DLD1 (cell line): ENCODE data around the gene URM1.

ENCODE experiments used
- in situ Hi-C: cut with HindIII; loops from 2 replicates; pipeline ENCODE4 v1.10.0; 2017; ENCODE audit warnings: low sequenced_read_pairs

Gene URM1

DNA sequence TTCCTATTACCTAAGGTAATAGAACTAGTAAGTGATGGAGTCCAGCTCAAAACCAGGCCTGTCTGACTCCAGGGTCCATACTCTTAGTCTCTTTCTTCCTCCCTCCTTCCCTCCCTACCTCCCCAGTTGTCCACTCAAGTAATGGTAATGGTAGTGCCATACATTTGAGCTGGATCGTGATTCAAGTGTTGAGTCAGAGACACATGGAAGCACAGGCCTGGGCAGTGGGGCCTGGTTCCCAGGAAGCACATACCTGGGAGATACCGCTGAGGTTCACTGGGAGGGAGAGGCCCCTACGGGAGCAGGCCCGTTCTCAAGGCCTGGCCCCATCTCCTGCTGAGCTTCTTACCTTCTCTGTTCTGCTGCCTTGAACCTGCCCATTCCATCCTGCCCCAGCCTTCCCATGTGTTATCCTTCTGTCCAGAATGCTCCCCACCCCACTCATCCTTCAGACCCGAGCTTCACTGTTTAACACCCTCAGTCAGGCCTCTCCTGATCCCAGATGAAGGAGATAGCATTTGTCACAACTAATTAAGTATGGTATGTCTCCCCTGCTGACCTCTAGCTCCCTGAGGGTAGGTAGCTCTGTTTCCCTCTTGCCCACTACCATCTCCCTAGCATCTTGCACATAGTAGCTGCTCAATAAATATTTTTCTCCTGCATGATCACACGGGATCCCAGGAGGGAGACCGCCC lies 13.8 kb downstream of the URM1 start:
- in situ Hi-C loops: no loop called here

DNA sequence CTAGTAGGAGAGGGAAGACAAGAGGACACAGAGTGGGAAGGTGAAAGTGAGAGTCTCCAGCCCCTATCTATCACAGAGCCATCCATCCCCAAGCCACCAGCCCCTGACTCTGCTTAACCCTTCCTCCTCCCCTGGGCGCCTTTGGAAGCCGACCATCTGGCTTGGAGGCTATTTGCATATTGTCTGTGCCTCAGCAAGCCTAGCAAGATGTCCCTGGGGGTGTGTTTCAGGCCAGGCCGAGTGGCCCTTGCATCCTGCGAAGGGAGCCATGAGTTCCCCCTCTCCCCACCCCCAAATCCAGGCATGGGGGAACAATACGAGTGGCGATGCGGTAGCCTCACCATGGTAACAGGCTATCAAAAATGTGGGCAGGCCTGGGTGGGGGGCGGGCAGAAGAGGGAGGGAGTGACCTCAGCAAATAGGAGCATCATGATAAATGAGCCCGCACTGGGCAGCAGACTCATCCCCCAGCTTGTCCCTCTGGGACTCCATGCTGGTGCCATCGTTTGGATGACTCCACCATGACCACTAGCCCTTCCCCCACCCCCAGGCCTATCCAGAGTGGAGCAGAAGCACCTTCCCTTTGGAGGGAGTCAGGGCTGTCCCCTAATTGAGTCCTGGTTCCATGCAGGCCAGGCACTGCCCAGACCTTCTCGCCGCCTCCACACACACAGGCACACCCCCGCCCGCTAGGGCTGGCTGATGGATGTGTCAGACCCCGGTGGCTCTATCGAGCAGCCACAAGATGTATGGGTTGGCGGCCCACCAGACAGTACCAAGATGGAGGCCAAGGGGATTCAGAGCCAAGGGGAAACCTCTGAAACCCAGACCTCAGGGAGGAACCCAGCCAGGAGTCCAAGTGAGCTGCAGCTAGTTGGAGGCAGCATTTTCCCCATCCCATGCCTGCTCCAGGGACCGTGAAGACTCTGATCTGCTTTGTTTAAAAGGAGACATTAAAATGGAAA lies 14.6 kb downstream of the URM1 start:
- in situ Hi-C loops: no loop called here

DNA sequence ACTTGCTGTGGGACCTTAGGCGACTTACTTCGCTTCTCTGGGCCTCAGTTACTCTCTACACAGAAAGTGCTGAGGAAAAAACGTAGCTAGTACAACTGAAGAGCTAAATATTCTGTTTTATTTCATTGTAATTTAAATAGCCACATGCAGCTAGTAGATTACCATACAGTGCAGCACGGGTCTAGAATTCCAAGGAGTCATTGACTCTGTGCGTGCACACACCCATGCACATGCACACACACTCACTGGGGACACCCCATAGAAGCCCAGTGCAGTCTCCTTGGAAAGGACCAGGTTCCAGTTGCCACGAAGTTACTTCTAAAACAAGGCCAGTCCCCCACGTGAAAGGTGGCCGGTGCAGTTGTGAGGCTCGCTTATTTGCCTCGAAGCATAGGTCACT lies 17.0 kb downstream of the URM1 start:
- in situ Hi-C loops: no loop called here

DNA sequence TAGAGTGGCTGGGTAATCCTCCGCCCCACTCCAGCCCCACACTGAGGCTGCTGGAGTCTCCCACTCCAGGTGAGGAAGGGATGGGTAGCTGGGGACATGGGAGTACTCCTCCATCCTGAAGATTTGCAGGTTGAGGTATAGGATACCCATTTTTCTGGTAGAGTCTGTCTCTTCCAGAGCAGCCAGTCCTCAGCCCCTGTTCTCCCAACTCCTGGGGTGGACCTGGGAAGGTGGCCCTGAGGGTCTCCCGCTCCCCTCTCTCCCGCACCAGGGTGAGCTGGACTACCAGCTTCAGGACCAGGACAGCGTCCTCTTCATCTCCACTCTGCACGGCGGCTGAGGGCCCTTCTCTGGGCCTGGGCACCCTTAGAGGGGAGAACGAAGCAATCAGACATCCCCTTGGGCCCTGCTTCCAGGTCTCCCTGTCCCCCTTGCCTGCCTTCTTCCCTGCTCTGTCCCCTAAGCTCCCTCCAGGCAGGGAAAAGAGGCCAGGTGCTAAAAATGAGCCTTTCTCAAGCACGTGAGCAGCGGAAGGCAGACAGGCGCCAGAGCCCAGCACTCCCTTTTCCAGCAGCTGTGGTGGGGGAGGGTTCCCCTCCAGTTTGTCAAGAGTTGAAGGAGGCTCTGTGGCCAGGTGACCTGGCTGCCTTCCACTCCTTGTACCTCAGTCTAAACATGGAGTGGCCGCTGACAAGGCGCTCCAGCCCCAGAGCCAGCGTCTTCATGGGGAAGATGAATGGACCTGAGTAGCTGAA lies 18.4 kb downstream of the URM1 start:
- in situ Hi-C loops: no loop called here

DNA sequence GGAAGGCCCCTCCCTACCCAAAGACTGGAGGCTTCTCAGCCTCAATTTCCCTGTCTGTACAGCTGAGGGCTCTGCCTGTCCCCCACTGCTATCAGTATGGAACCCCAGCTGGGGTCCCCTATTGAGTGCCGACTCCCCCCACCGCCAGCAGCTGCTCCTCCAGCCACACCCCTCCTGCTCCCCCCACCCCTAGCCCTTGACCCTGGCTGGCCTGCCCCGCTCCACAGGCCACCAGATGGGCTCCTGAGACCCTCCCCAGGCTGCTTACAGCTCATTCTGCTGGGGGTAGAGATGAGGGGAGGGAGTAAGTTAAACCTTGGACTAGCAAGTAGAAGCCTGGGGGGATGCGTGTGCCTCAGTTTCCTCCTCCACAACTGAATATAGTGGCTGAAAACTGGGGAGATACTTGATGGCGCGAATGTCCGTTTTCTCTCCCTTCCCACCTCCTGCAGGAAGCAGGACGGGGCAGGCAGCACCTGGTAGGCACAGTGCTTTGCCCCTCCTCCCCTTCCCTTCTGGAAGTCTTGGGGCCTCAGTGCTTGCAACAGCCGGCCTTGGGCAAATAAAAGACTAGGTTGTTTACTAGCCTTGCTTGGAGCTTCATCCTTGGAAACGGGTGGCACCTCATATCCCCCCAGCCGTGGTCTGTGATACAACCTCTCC lies 19.1 kb downstream of the URM1 start:
- in situ Hi-C loops: no loop called here

DNA sequence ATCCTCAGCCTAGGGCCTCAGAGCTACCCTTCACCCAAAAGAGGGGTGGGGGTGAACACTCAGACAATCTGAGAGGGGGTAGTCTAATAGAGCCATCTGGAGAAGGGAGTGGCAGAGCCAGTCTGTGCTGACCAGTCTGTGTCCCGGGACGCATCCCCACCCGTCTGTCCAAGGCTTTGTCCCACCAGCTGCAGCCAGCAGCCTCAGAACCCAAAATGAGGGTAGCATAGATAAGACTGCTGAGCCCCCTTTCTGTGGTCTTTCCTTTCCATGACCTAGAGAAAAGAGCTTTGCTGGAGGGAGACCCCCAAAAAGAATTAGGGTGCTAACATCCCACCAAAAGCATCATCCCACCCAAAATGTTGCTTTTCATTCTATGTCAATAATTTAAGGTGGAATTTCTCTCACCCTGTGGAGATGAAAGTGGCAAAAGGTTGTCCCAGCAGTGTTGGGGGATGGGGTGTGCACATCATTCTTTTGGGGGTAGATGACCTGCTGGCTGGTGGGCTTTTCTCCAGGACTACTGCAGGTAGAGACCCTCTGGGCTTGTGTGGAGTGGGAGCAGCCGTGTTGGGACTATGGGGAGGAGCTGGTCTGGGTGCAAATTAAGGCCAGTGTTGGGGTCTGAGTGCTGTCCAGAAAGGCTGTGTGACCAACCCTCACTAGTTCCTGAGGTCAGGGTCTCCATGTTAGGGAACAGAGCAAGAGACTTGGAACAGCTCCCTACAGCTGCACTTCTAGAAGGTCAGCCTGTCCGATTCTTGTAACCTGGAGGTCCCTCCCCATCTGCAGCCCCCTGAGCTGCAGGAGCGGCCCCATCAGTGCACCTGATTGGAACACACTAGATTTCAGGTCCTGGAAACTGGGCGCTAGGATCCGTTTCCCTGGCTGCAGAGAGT lies 19.9 kb downstream of the URM1 start:
- in situ Hi-C loops: no loop called here

DNA sequence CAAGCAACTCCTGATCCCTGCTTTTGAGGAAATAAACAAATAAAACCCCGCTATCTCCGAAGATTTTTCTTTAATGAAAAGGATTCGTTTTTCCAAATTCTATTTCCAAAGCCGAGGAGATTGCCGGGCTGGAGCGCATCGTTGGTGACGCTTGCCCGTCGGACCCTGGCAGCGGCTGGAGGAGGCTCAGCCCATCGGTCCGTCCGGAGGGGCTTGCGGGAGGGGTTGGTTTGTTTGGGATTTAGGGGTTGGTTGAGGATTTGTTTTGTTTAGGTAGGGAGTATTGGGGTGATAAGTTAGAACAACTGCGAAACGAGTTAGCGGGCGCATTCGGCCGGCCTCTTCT lies 20.8 kb downstream of the URM1 start:
- in situ Hi-C loops: no loop called here

DNA sequence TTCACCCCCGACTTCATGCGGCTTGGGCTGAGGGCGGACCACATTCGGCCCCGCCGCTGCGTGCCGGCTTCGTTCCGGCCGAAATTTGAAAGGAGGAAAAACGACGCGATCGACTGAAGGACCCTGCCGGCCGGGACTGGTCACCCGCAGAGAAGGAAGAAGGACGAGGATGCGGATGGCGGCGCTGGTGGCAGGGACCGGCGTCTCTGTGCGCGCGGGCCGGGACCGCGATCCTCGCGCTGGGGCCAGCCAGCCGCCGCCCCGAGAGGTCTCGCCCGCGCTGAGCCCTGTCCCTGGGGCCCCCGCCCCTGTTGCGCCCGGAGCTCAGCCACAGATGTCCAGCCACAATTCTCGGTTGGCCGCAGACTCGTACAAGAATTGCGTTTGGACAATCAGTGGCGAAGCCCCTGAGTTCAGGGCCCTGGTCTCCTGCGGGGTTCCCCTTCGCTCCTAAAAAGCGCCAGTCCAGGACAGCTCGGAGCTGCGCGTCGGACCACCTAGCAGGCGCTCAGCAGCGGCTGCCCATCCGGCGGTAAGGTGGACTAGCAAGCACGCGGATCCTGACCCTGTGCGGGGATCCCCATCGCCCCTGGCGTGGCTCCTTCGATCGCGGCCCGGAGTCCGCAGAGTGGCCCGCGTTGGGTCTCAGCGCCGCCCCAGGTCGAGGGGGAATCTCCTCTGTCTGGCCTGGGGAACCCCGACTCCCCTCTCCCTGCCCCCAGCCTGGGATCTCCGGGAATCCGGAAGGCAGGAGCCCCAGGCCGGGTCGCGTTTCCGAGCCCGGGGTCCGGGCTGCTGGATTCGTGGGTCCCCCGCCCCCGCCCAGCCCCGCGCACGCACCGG lies 21.3 kb downstream of the URM1 start:
- in situ Hi-C loops: no loop called here

DNA sequence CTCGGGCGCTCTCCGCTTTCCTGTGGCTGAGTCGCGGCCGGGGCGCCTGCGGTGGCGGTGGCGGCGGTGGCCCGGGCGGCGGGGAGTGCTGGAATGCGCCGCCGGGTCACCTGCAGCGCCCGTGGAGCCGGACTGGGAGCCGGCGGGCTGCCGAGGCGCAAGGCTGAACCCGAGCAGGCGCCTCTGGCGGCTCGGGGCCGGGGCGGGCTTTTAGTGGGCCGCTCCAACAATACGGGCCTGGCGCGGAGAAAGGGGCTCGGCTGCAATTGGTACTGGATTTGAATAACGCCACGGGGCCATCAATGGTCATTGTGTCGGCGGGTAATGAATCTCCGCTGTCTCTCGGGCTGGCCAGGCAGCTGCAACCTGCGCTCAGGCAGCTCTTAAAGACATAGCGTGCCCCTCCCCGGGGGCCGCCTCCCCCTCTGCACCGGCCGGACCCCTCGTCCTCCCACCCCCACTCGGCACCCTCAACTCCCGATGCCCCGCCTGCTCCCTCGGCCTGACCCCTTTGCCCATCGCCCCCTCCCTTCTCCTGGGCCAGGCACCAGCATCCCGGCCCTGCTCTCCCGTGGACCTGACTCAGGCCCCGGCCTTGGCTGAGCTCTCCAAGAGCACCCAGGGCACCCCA lies 22.1 kb downstream of the URM1 start:
- in situ Hi-C loops: no loop called here

DNA sequence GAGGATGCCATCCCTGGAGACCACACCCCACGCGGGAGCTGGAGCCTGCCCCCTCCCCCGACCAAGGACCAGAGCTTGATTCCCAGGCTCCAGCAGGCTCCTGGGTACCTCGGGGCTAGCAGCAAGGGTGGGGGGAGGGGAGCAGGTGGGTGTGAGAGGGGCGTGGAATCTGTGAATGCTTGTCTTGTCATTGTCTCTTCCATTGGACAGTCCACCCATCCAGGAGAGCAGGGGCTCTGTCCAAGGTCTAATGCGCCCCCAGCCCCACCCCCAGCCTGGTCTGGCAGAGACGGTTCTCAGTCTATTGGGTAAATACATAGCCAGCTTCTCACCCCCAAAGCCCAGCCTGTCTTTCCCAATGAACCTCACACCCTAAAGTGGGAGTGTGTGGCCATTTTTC lies 22.8 kb downstream of the URM1 start:
- in situ Hi-C loops: no loop called here

DNA sequence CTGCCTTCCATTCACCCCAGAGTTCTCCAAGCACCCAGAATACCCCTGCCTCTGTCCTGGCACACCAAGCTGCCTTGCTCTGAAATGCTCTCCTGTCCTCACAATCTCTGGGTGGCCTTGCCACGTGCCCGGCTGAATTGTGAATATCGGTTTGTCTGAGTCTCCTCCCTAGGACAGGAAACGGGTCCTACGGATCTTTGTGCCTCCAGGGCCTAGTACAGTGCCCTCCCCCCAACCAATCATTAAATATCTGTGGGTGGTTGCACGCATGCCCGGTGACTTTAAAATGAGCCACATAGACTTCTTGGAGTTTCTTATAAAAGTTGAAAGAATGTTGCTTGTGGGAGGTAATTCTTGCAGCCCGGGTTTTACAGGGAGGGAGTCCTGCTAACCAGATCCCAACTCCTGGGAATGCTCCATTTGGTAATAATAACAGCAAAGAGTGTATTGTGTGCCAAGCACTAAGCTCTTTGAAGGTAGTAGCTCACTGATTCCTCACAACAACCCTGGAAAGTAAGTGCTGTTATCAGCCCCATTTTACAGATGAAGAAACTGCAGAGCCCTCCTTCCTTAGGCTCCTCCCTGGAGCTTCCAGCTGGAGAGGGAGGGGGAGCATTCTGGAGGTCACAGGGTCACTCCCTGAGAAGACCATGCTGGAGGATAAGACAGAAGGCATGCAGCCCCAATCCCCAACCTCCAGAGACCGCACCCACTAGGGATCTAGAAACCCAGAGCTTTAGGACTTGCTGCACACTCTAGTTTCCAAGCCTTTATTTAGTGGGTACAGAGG lies 23.4 kb downstream of the URM1 start:
- in situ Hi-C loops: no loop called here

DNA sequence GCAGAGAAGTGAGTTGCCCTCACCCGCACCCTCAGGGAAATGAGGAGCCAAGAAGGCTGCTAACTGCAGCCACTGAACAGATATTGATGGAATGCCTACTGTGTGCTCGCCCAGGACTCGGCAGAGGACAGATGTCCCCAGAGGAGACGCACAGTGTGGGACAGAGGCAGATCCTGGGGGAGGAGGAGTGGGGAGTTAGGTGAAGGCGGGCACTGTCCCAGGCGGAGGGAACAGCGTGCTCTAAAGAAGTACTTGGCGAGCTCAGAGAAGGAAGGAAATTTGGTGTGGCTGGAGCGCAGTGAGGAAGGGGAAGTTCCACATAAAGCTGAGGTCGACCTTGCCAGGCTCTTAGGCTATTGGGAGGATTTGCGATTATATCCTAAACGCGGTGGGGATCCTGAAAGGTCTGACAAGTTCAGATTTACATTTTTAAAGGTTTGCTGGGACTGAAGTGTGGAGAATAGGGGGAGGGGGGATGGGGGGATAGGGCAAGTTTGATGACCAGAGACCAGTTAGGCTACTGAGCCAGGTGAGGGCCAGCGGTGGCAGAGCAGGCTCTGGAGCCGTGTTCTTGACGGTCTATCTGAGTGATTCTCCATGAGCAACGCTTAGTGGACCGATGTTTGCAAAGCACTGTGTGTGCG lies 25.9 kb downstream of the URM1 start:
- in situ Hi-C loops: no loop called here

DNA sequence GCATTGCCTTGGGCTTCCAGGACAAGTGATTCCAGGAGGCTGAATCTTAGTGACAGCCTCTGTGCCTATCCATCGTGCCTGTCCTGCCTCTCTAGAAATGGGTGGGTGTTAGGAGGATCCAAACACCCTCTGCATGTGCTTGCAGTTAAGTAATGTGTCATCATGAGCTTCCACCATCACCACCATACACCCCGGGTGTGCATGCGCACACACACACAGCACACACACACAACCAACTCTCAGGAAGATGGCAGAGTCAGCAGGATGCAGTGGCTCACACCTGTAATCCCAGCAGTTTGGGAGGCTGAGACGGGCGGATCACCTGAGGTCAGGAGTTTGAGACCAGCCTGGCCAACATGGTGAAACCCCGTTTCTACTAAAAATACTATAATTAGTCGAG lies 26.7 kb downstream of the URM1 start:
- in situ Hi-C loops: no loop called here

DNA sequence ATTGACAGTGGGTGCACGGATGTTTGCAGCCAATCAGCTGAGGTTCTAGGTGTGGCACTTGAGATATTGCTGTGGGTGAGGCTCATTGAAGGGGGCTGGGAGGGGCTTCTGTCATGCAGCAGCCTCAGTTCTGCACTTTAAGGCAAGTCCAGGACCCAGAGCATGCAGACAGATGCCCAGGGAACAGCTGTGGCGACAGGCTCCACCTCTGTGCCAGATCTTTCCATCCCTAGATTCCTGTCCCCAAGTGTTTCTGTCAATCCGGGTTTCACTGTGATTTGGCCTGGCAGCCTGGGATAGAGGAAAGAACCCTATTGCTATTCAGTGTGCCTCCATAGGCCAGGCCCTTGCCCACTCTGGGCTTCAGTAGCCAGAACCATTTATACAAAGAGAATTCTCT lies 28.7 kb downstream of the URM1 start:
- in situ Hi-C loops: no loop called here

DNA sequence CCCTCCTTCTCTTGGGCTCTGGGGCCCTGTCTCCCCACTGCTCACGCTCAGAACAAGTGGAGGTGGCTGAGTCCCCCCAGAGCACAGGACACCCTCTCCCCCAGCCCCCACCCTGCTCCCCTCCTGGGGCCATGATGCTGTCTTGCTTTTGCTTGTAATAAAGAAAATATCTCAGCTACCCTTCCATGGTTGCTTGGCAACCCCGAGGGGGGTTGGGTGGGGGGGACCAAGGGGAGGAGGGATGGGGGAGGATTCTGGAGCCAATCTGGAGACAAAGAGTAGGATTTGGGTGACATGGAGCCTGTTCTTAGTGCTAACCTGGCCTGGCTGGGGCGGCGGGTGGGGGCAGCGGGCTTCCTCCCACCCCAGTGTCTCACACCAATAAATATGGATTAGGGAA lies 33.4 kb downstream of the URM1 start:
- in situ Hi-C loops: no loop called here

DNA sequence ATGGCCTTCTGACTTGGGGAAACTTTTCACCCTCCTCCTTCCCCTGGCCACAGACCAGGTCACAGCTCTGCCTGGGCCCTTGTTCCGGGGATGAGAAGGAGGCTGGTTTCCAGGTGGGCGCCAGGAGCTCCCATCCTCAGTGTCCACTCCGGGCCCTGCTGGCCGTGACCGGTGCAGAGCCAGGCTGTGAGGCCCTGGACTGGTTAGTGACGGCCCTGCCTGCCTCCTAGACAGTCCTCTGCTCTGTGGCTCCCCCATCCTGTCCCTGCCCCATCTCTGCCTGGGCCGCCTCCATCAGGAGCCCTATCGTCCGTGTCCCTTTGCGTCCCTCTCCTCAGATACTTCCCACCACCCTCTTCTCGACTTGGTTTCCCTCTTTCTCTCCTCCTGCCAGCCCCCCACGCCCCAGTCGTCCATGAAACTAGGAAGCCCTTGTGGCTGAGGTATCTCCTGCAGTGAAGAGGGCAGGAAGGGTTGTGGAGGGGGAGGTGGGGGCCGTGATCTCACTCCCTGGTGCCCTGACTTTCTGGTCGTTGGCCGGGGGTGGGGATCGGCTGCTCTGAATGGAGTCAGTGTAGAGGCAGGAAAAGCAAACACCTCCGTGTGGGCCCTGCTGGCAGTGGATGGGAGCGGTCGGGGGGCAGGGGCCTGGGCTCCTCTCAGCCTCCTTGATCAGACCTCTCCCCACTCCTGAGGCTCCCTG lies 34.1 kb downstream of the URM1 start:
- in situ Hi-C loops: no loop called here

DNA sequence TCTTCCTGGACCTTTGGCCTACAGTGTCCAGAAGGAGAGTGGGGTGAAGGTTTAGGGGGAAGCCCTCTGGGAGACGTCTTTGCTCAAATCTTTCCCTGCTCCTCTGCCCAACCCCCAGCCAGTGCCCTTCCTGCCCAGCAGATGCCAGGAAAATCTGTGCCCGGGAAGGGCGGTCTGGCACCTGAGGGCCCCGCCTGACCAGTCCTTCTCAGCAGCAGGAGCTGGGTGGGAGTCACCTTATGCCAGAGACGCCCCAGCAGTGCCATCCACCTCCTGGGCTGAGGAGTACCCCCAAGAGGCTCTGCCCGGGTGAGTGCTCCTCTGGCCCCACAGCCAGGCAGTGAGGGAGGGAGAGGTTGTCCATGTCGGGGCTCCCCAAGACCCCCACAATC lies 34.6 kb downstream of the URM1 start:
- in situ Hi-C loops: no loop called here
